ENCODE data around the gene TOR1A.
A peak's percentile ranks its signal among the peaks of the same experiment; 100 is the strongest.
"Not testable (repeated sequence)": the region's sequence is repeated elsewhere in the genome, so short reads cannot be mapped to it uniquely, and the experiment has no call there.

Gene TOR1A

GRCh38 chr9:129781131-129781530 lies 42.8 kb downstream of the TOR1A start:
- no peak for DNase-seq (ENCODE audit: low read depth)

DNA sequence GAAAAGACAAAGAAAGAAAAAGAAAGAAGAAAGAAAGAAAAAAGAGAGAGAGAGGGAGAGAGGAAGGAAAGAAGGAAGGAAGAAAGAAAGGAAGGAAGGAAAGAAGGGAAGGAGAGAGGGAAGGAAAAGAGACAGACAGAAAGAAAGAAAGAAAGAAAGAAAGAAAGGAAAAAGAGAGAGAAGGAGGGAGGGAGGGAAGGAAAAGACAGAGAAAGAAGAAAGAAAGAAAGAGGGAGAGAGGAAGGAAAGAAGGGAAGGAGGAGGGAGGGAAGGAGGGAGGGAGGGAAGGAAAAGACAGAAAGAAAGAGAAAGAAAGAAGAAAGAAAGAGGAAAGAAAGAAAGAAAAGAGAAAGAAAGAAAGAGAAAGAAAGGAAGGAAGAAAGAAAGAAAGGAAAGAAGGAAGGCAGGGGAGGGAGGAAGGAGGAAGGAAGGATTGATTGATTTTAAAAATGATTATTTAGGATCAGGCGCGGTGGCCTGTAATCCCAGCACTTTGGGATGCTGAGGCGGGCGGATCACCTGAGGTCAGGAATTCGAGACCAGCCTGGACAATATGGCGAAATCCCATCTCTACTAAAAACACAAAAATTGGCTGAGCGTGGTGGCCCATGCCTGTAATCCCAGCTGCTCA lies 44.3 kb downstream of the TOR1A start:
- DNase-seq (ENCODE audit: low read depth) = no peak

GRCh38 chr9:129778469-129778868 lies 45.5 kb downstream of the TOR1A start:
- DNase-seq (ENCODE audit: low read depth) = no peak

DNA sequence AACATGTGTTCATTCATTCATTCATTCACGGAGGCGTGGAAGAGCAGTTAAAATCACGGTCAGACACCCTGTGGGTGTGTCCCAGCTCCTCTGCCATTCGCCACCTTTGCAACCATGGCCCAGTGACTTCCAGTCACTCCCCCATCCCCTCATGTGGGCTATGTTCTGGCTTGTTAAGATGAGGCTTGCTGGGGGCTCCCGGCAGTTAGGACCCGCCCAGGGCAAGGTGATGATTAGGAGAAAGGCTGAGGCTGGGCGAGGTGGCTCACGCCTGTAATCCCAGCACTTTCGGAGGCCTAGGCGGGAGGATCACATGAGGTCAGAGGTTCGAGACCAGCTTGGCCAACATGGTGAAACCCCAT lies 46.2 kb downstream of the TOR1A start:
- no peak for DNase-seq (ENCODE audit: low read depth)

DNA sequence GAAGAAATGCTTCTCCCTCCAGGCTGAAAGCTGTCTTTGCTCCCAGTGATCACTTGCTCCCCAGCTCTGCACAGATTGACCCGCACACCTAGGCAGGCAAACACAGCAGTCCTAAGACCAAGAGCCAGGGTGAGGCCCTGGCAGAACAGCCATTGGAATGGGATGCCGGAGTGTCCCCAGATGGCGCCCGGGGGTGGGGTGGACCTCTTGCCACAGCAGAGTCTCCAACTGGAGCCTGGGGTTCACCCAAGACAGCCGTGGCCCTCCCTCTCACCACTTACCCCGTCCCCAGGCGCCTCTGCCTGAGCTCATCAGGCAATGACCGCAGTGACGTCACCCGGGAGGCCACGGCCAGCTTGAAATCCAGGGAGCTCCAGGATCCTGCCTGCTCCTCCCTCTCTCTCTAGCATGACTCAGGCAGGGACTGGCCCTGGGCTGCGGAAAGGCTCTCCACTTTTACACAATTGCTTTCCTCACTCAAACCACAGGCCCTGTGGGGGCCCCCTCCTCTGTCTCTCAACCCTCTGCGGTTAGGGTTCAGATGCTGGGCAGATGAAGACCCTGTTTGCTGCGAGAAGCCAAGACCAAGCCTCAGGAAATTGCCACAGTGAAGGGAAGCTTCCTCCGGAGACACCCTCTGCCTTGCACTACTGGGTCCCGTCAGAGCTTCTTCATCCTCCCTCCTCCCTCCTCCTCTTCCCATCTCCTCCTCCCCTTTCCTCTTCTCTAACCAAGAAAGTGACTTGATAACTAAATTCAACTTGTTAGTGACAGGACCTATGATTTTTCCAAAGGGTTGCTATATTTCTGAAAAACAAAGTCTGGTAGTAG lies 46.8 kb downstream of the TOR1A start:
- peak; percentile 18 for DNase-seq (ENCODE audit: low read depth)

- DNase-seq (ENCODE audit: low read depth) = no peak
Measured at GRCh38 chr9:129776566-129776937, 47.4 kb downstream of the TOR1A start.

DNA sequence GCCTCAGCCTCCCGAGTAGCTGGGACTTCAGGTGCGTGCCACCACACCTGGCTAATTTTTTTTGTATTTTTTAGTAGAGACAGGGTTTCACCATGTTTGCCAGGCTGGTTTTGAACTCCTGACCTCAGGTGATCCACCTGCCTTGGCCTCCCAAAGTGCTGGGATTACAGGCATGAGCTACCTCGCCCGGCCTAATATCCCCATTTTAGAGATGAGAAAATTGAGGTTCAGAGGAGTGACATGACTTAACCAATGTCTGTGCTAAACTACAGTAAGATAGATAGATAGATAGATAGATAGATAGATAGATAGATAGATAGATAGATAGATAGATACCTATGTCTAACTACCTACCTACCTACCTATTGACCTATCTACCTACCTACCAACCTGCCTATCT lies 47.8 kb downstream of the TOR1A start:
- not testable (repeated sequence) for DNase-seq (ENCODE audit: low read depth)

DNA sequence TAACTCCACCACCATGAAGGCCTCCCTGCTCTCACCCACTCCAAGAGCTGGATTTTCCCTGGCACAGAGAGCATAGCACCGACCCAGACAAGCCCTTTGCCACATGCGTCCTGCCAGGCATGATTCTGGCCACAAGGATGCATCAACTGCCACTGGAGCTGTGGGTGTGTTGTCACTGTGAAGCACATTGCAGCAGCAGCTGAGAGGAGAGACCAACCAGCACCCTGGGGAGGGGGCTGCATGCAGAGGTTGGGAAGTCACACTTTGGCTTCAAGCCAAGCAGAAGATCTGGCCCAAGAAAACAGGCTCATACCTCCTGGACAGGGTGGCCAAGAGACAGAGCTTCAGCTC lies 48.5 kb downstream of the TOR1A start:
- no peak for DNase-seq (ENCODE audit: low read depth)

GRCh38 chr9:129774791-129775447 lies 49.0 kb downstream of the TOR1A start:
- no peak for DNase-seq (ENCODE audit: low read depth)

DNA sequence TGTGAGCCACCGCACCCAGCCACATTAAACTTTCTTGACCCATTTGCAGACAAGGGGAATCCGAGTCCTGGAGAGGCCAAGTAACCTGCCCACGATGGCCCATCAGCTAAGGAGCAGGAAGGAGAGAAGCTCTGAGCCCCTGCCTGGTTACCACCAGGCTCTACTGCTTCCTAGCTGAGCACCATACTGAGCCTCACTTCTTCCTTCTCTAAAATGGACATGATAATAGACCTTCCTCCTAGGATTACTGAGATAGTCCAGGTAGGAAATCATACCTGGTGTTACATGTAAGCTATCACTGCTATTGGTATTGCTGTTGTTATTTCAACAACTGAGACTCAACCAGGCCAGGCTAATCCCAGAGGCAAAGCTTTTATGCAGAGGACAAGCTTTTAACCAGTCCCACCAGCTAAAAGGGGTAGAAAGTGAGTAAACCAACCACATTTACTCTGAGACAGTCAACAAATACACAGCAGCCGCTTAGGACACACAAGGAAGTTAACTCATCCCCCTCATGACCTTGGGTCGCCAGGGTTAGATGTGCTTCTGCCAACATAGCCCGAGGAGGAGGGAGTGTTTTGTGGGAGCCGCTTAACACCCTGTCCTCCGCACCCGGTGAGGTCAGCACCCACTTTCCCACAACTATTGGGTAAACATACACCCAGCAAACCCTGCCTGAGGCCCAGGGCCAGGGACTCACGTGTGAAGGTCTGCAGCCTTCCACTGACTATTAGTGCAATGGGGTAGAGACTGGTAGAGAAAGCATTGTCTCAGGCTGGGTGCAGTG lies 50.5 kb downstream of the TOR1A start:
- DNase-seq (ENCODE audit: low read depth) = no peak

DNA sequence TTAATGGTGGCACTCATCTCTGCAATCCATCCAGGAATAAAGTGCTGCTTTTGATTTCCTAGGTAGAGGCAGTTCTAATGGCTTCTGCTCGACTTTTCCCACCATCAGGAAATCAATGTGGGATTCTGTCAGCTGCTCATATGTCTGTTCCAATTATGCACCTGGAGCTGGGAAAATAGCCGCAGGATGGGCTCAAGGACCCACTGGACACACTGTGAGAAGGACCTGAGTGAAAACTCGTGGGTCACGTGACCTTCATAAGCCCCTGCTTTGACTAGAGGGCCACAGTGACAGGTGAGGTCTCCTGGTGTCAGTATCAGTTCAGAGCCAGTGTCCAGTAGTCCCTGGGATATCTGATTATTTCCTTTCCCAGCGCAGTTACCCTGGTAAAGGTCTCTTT lies 53.2 kb downstream of the TOR1A start:
- DNase-seq (ENCODE audit: low read depth) = no peak

GRCh38 chr9:129769669-129770068 lies 54.3 kb downstream of the TOR1A start:
- no peak for DNase-seq (ENCODE audit: low read depth)

DNA sequence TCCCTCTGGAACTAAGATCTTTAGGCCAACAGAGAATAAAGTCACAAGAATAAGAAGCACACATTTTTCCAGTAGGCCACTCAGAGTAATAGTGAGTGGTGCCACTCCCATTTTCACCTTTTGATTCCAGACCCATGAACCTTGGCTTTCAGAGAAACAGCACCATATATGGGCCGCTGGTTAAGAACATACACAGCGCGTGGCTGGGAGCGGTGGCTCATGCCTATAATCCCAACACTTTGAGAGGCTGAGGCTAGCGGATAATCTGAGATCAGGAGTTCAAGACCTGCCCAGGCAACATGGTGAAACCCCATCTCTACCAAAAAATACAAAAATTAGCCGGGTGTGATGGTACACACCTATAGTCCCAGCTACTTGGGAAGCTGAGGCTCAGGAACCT lies 55.5 kb downstream of the TOR1A start:
- no peak for DNase-seq (ENCODE audit: low read depth)

DNA sequence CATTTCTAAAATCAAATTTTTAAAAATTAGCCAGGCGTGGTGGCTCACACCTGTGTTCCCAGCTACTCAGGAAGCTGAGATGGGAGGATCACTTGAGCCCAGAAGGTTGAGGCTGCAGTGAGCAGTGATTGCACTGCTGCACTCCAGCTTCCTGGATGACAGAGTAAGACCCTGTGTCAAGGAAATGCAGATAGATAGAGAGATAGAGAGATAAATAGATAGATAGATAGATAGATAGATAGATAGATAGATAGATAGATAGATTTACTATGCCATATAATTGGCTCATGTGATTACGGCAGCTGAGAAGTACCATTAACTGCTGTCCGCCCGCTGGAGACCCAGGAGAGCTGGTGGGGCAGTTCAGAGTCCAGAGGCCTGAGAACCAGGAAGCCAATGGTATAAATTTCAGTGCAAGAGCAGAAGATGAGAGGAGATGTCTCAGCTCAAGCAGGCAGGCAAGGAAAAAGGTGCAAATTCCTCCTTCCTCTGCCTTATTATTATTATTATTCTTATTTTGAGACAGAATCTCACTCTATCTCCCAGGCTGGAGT lies 58.1 kb downstream of the TOR1A start:
- DNase-seq (ENCODE audit: low read depth) = no peak

GRCh38 chr9:129762985-129763926 lies 60.7 kb downstream of the TOR1A start:
- DNase-seq (ENCODE audit: low read depth) = no peak
